PC-3 (cell line): Measurements from ENCODE around the gene UBR3. TPM values are rescaled to one million over a fixed set of nuclear protein-coding genes. Genes with fewer than 3 reads are reported as not detected.
"Not testable (repeated sequence)": the region's sequence is repeated elsewhere in the genome, so short reads cannot be mapped to it uniquely, and the experiment has no call there.

Experiments used
- ATAC-seq: fragments of 200-7000 bp; cut with Tn5 transposase; 2 replicates; pipeline ENCODE4 v1.9.1; 2020; ENCODE audit warnings: mild to moderate bottlenecking, moderate library complexity
- BruUV-seq: library from RNA; stranded (reverse); fragments of 400-500 nt; replicated peaks from 2 replicates; lab custom pipeline; 2021; lab: Mats Ljungman, UMichigan
- CTCF ChIA-PET: fragments of 300-600 bp; sonication (Branson Sonifier 250); formaldehyde crosslinking; loops from one replicate; lab custom pipeline; 2022; ENCODE audit warnings: antibody characterized with exemption; lab: Charles Lee
- POLR2A ChIA-PET: fragments of 300-600 bp; sonication (Branson Sonifier 250); formaldehyde crosslinking; loops from one replicate; lab custom pipeline; 2022; ENCODE audit warnings: antibody characterized with exemption; ENCODE audit not compliant: unreplicated experiment; lab: Charles Lee
- DNase-seq: peaks from one replicate; pipeline ENCODE4 v3.0.0-alpha.2; 2015
- H2AFZ ChIP-seq: fragments of 300-600 bp; sonication (generic); 2 replicates; pipeline ENCODE4 v1.6.0; 2016; ENCODE audit warnings: antibody characterized with exemption, low read length
- H3F3A ChIP-seq: fragments of 300-600 bp; sonication (generic); one replicate; pipeline ENCODE4 v1.6.0; 2017; ENCODE audit warnings: antibody characterized with exemption, low read length, control low read depth, mild to moderate bottlenecking; ENCODE audit not compliant: unreplicated experiment
- H3K27ac ChIP-seq: fragments of 300-600 bp; sonication (generic); 2 replicates; pipeline ENCODE4 v1.5.1; 2016; ENCODE audit warnings: mild to moderate bottlenecking, low read length
- H3K27me3 ChIP-seq: fragments of 300-600 bp; sonication (generic); 2 replicates; pipeline ENCODE4 v1.6.1; 2016; ENCODE audit warnings: low read length, mixed read lengths
- H3K36me3 ChIP-seq: fragments of 300-600 bp; sonication (generic); 2 replicates; pipeline ENCODE4 v1.6.1; 2016; ENCODE audit warnings: low read depth, mixed run types, low read length, mixed read lengths
- H3K4me1 ChIP-seq: fragments of 300-600 bp; sonication (generic); 2 replicates; pipeline ENCODE4 v1.5.1; 2016; ENCODE audit warnings: low read length; ENCODE audit not compliant: insufficient read depth
- H3K4me2 ChIP-seq: fragments of 300-600 bp; sonication (generic); 2 replicates; pipeline ENCODE4 v1.6.0; 2016; ENCODE audit warnings: low read length
- H3K4me3 ChIP-seq: fragments of 300-600 bp; sonication (generic); 2 replicates; pipeline ENCODE4 v1.5.1; 2016; ENCODE audit warnings: mild to moderate bottlenecking, low read length, mixed read lengths
- H3K79me2 ChIP-seq: fragments of 300-600 bp; sonication (generic); 2 replicates; pipeline ENCODE4 v1.6.1; 2017; ENCODE audit warnings: low read length, mixed read lengths
- H3K9ac ChIP-seq: fragments of 300-600 bp; sonication (generic); 2 replicates; pipeline ENCODE4 v1.6.0; 2016; ENCODE audit warnings: mild to moderate bottlenecking, low read length
- H3K9me2 ChIP-seq: fragments of 300-600 bp; sonication (generic); replicated peaks from 2 replicates; pipeline ENCODE4 v1.6.1; 2016; ENCODE audit warnings: mixed run types, low read length, mixed read lengths
- H3K9me3 ChIP-seq: fragments of 300-600 bp; sonication (generic); 2 replicates; pipeline ENCODE4 v1.6.1; 2016; ENCODE audit warnings: low read length, mixed read lengths
- H4K20me1 ChIP-seq: fragments of 300-600 bp; sonication (generic); 2 replicates; pipeline ENCODE4 v1.6.1; 2016; ENCODE audit warnings: low read length, mixed read lengths
- EZH2 ChIP-seq: fragments of 300-600 bp; sonication (generic); IDR thresholded peaks from one replicate; pipeline ENCODE4 v1.6.1; 2017; ENCODE audit warnings: antibody characterized with exemption, mild to moderate bottlenecking, low read length; ENCODE audit not compliant: unreplicated experiment
- EZH2phosphoT487 ChIP-seq: fragments of 300-600 bp; sonication (generic); IDR thresholded peaks from 2 replicates; pipeline ENCODE4 v1.6.1; 2018; ENCODE audit warnings: mild to moderate bottlenecking, antibody characterized with exemption, low read length, borderline replicate concordance
- intact Hi-C: fragments of 100-400 bp; cut with micrococcal nuclease; formaldehyde crosslinking; loops from 2 replicates; pipeline ENCODE4 v1.9.0; 2023
- total RNA-seq: library from RNA; depleted of rRNA; stranded (reverse); fragments of >200 nt; gene quantifications from 2 replicates; pipeline ENCODE4 v1.2.3, GENCODE V29; 2014
- TF ChIP-seq, protein P1 (sequence below): fragments of 300-600 bp; sonication (generic); conservative IDR thresholded peaks from 2 replicates; pipeline ENCODE4 v1.5.1; 2017; ENCODE audit warnings: antibody characterized with exemption, low read depth, mild to moderate bottlenecking, low read length

Gene UBR3
- total RNA-seq, 1 experiment from 2014 or later, result 30.9 TPM

DNA sequence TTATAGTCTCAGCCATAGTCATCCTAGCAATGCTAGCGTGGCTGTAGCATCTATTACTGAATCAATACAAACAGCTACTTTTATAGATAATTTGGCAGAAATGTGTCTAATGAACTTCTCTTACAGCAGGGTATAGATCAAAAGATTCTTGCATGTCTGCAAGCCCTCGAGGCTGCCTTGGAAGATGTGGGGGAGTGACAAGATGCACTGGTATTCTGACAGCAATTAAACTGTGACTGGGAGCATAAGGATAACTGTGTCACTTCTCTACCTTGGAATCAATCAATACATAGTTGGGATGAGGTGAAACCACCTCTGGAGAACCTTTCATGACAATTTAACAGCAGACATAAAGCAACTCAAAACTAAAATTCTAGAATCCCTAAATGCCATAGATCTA lies 291.4 kb downstream of the UBR3 start:
- Histone ChIP-seq H3K27ac (peak overlapping the region; percentile 73), H3K79me2 (no peaks in the 10 kb centered on the region), H3K4me3 (no peak overlapping the region; the same call in 1 of the 2 replicates), H3K4me1 (peaks cover 47% of the 10 kb centered on the region), H3K36me3 (no peaks in the 10 kb centered on the region), H3F3A (no peaks in the 10 kb centered on the region), H3K9me2 (no peaks in the 10 kb centered on the region), H2AFZ (no peak overlapping the region), H3K27me3 (no peaks in the 10 kb centered on the region), H3K4me2 (peak overlapping the region; percentile 64), H4K20me1 (no peaks in the 10 kb centered on the region), H3K9ac (no peak overlapping the region), H3K9me3 (no peaks in the 10 kb centered on the region; the same call in 1 of the 2 replicates)
- intact Hi-C loops, result no loop called here
- BruUV-seq, result no TSS peak
- ChIA-PET CTCF (no interaction called here), POLR2A (no interaction called here)
- TF ChIP-seq, protein P1, sequence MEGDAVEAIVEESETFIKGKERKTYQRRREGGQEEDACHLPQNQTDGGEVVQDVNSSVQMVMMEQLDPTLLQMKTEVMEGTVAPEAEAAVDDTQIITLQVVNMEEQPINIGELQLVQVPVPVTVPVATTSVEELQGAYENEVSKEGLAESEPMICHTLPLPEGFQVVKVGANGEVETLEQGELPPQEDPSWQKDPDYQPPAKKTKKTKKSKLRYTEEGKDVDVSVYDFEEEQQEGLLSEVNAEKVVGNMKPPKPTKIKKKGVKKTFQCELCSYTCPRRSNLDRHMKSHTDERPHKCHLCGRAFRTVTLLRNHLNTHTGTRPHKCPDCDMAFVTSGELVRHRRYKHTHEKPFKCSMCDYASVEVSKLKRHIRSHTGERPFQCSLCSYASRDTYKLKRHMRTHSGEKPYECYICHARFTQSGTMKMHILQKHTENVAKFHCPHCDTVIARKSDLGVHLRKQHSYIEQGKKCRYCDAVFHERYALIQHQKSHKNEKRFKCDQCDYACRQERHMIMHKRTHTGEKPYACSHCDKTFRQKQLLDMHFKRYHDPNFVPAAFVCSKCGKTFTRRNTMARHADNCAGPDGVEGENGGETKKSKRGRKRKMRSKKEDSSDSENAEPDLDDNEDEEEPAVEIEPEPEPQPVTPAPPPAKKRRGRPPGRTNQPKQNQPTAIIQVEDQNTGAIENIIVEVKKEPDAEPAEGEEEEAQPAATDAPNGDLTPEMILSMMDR, result no peak
- ATAC-seq (no peak), DNase-seq (peak; percentile 6)

DNA sequence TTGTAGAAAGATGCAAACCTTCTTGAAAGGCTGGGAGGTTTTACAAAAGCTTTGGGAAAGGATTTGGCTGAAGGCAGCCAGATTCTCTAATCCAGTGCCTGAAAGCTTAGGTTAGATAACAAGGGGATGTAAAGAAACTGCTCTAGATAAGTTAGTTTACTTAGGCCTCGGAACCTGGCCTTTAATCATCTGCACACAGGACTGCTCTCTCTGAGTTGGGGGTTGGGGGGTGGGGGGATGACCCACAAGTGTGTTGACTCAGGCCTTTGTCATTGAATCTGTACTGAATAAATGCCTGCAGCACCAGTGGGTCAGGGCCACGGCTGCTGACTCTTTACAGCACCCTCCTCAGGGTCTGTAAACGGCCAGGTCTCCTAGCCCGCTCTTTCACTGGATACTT lies 292.1 kb downstream of the UBR3 start:
- H3K79me2 ChIP-seq, H4K20me1 ChIP-seq, H3K9ac ChIP-seq, intact Hi-C loops, POLR2A ChIA-PET, CTCF ChIA-PET, H3K9me3 ChIP-seq, H3K36me3 ChIP-seq, BruUV-seq, H3F3A ChIP-seq, H3K27me3 ChIP-seq, H3K9me2 ChIP-seq: not testable (repeated sequence)
- DNase-seq (peak; percentile 66), ATAC-seq (peak; percentile 25)
- Histone ChIP-seq H3K4me3 (peak overlapping the region; percentile 31; the same call in 1 of the 2 replicates), H3K27ac (peak overlapping the region; percentile 73), H3K4me2 (peak overlapping the region; percentile 64), H3K4me1 (peaks cover 54% of the 10 kb centered on the region), H2AFZ (0 out of 2 replicates have a peak overlapping the region, but pooled peaks have one; percentile 29)

DNA sequence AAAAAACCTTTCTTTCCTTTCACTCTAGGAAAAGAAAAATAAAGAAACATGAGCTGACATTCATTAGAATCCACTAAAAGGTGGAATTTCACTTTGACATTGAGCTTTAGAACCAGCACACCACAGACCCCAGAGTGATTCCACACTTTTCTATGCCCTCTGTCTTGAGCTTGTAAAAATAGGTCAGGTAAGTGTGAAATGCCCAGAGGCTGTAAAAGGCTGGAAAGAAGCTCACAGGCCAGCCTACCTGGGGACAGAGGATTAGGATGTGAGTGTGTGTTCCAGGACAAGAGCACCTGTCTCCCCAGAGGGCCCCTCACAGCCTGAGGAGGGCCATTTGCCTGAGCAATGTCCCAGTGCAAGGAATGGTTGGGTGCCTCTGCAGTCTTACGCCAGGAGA lies 294.4 kb downstream of the UBR3 start:
- BruUV-seq, result no TSS peak
- no peak overlapping the region for H2AFZ ChIP-seq
- H3K4me3 ChIP-seq, result no peak overlapping the region
- H3K36me3 ChIP-seq, result no peaks in the 10 kb centered on the region
- intact Hi-C loops, result no loop called here
- no peaks in the 10 kb centered on the region; the same call in 1 of the 2 replicates for H3K9me3 ChIP-seq
- no peak overlapping the region for H3K4me2 ChIP-seq
- H3F3A ChIP-seq, result no peaks in the 10 kb centered on the region
- no peaks in the 10 kb centered on the region for H3K9me2 ChIP-seq
- DNase-seq (no peak), ATAC-seq (no peak)
- H3K4me1 ChIP-seq, result peaks cover 68% of the 10 kb centered on the region
- H4K20me1 ChIP-seq, result no peaks in the 10 kb centered on the region
- no peaks in the 10 kb centered on the region for H3K27me3 ChIP-seq
- ChIA-PET CTCF (no interaction called here), POLR2A (no interaction called here)
- no peaks in the 10 kb centered on the region for H3K79me2 ChIP-seq
- H3K9ac ChIP-seq, result no peak overlapping the region
- peak overlapping the region; percentile 73; the same call in 1 of the 2 replicates for H3K27ac ChIP-seq
- no peak for TF ChIP-seq EZH2
- no peak for TF ChIP-seq EZH2phosphoT487
- TF ChIP-seq, protein P1, result no peak
